Mucosa of descending colon (tissue), 3 donors: Measurements from ENCODE around the gene RNFT2. TPM values are rescaled to one million over a fixed set of nuclear protein-coding genes. Genes with fewer than 3 reads are reported as not detected.
"Not testable (repeated sequence)": the region's sequence is repeated elsewhere in the genome, so short reads cannot be mapped to it uniquely, and the experiment has no call there.

Source experiments
- ATAC-seq: fragments of 200-7000 bp; cut with Tn5 transposase; one replicate; pipeline ENCODE4 v1.9.1; 2020; ENCODE audit warnings: mild to moderate bottlenecking, moderate library complexity
- DNase-seq, 3 donors: peaks; one replicate each; pipeline ENCODE4 v3.0.0-alpha.2; 2020
- H3K36me3 ChIP-seq: fragments of 200-600 bp; one replicate; pipeline ENCODE4 v1.8.0; 2021; ENCODE audit warnings: low read depth, mild to moderate bottlenecking
- H3K4me1 ChIP-seq: fragments of 200-600 bp; one replicate; pipeline ENCODE4 v1.8.0; 2021; ENCODE audit warnings: low read depth, mild to moderate bottlenecking
- H3K4me3 ChIP-seq: fragments of 200-600 bp; one replicate; pipeline ENCODE4 v1.8.0; 2021; ENCODE audit warnings: mild to moderate bottlenecking
- H3K9me3 ChIP-seq: fragments of 200-600 bp; one replicate; pipeline ENCODE4 v1.8.0; 2021; ENCODE audit warnings: mild to moderate bottlenecking
- CTCF ChIP-seq: fragments of 200-600 bp; IDR thresholded peaks from one replicate; pipeline ENCODE4 v1.8.0; 2022; ENCODE audit warnings: antibody characterized with exemption, mild to moderate bottlenecking
- intact Hi-C, 2 donors: fragments of 100-400 bp; cut with DNase I in 1 of 2; cut with micrococcal nuclease in 1 of 2; formaldehyde crosslinking; loops; one replicate each; pipeline versions ENCODE4 v1.11.0 to v1.11.1; 2022; cut with DNase I, micrococcal nuclease
- total RNA-seq, 3 donors: library from RNA; stranded (reverse); fragmentation: NEBNext Ultra II Directional in 2 of 3; extraction: Animal tissue kit (Norgen Biotek cat#: 25700) in 2 of 3; gene quantifications; one replicate each; pipeline versions ENCODE4 v1.2.1 to v1.2.4, GENCODE V29; 2021 to 2023
- donor health status: DM: no; HTN: no; CAD: no; lungs with moderate emphysema.
- donor health status: DM: no; HTN: no; CAD: no.
- donor health status: DM: no; HTN: yes; CAD: no.

Gene RNFT2
- total RNA-seq, 3 donors from 2014 or later, result 2.0 to 3.7 (median 2.1) TPM

- Histone ChIP-seq H3K9me3 (no peaks in the 10 kb centered on the region), H3K36me3 (no peaks in the 10 kb centered on the region), H3K4me3 (no peak overlapping the region), H3K4me1 (no peaks in the 10 kb centered on the region)
- DNase-seq (no peak), ATAC-seq (no peak)
- no peak for TF ChIP-seq CTCF
- intact Hi-C loops, result no loop called here
These were observed 69.4 kb downstream of the RNFT2 start for GRCh38 chr12:116807546-116807945.

GRCh38 chr12:116808113-116809105 is 70.3 kb downstream of the RNFT2 start:
- intact Hi-C loops, result no loop called here
- ATAC-seq (no peak), DNase-seq (no peak)
- no peaks in the 10 kb centered on the region for H3K9me3 ChIP-seq
- H3K36me3 ChIP-seq, result no peaks in the 10 kb centered on the region
- H3K4me1 ChIP-seq, result no peaks in the 10 kb centered on the region
- TF ChIP-seq CTCF, result no peak
- no peak overlapping the region for H3K4me3 ChIP-seq

- Histone ChIP-seq H3K4me3 (no peak overlapping the region), H3K4me1 (no peaks in the 10 kb centered on the region), H3K9me3 (no peaks in the 10 kb centered on the region), H3K36me3 (no peaks in the 10 kb centered on the region)
- no peak for DNase-seq
- intact Hi-C loops, result no loop called here
- TF ChIP-seq CTCF, result no peak
- no peak for ATAC-seq
These were observed 74.1 kb downstream of the RNFT2 start for GRCh38 chr12:116812238-116812637.

GRCh38 chr12:116813271-116814041 is 75.3 kb downstream of the RNFT2 start:
- intact Hi-C loops, result no loop called here
- ATAC-seq, result no peak

GRCh38 chr12:116814766-116815165 is 76.7 kb downstream of the RNFT2 start:
- H3K9me3 ChIP-seq, intact Hi-C loops, H3K4me3 ChIP-seq, DNase-seq, H3K36me3 ChIP-seq, H3K4me1 ChIP-seq, ATAC-seq: not testable (repeated sequence)

More at GRCh38 chr12:116813271-116814041, 75.3 kb downstream of the RNFT2 start:
- no peaks in the 10 kb centered on the region for H3K9me3 ChIP-seq
- TF ChIP-seq CTCF, result no peak
- no peaks in the 10 kb centered on the region for H3K4me1 ChIP-seq
- no peak overlapping the region for H3K4me3 ChIP-seq
- no peak for DNase-seq
- no peaks in the 10 kb centered on the region for H3K36me3 ChIP-seq

- no peak for TF ChIP-seq CTCF
- Histone ChIP-seq H3K9me3 (no peaks in the 10 kb centered on the region), H3K4me1 (no peaks in the 10 kb centered on the region), H3K36me3 (no peaks in the 10 kb centered on the region), H3K4me3 (no peak overlapping the region)
- DNase-seq, result peak in 1 of 3 donors; percentile 26
- intact Hi-C loops, result no loop called here
- no peak for ATAC-seq
These were observed 80.3 kb downstream of the RNFT2 start for GRCh38 chr12:116818341-116818856.
